HepG2 (cell line): ENCODE results near the gene SF3B6. TPM values are rescaled to one million over a fixed set of nuclear protein-coding genes. Genes with fewer than 3 reads are reported as not detected.

Experiments
- BRCA1 ChIP-seq: sonication (generic); formaldehyde crosslinking; IDR thresholded peaks from 2 replicates; pipeline ENCODE4 v1.4.0; 2020; ENCODE audit warnings: missing genetic modification reagents
- CBFB ChIP-seq: sonication (generic); formaldehyde crosslinking; IDR thresholded peaks from 2 replicates; pipeline ENCODE4 v1.4.0; 2020; ENCODE audit warnings: missing genetic modification reagents
- CENPX ChIP-seq: sonication (generic); formaldehyde crosslinking; IDR thresholded peaks from 2 replicates; pipeline ENCODE4 v1.9.0; 2021; ENCODE audit warnings: mild to moderate bottlenecking, missing genetic modification reagents, moderate library complexity
- FOSL1 ChIP-seq: sonication (generic); formaldehyde crosslinking; IDR thresholded peaks from 2 replicates; pipeline ENCODE4 v1.9.0; 2021; ENCODE audit warnings: missing genetic modification reagents, borderline replicate concordance
- GFI1 ChIP-seq: sonication (generic); formaldehyde crosslinking; IDR thresholded peaks from 2 replicates; pipeline ENCODE4 v1.5.0; 2020; ENCODE audit warnings: missing genetic modification reagents, mild to moderate bottlenecking, borderline replicate concordance
- HIVEP1 ChIP-seq: sonication (generic); formaldehyde crosslinking; IDR thresholded peaks from 2 replicates; pipeline ENCODE4 v1.4.0; 2020; ENCODE audit warnings: mild to moderate bottlenecking, missing genetic modification reagents
- HMG20B ChIP-seq: conservative IDR thresholded peaks from 2 replicates; pipeline ENCODE4 v1.6.1; 2016; ENCODE audit warnings: missing genetic modification reagents, missing compliant biosample characterization
- HNF4G ChIP-seq, 2 experiments: sonication (generic) in 1 of 2; formaldehyde crosslinking in 1 of 2; IDR thresholded peaks; 2 replicates each; pipeline versions ENCODE4 v1.4.0 to v1.6.1; 2011 to 2020; ENCODE audit warnings: borderline replicate concordance in 2 of 2, low read depth in 2 of 2, mild to moderate bottlenecking in 2 of 2, low read length in 1 of 2, missing genetic modification reagents in 1 of 2, moderate library complexity in 1 of 2
- JUNB ChIP-seq: sonication (generic); formaldehyde crosslinking; IDR thresholded peaks from 2 replicates; pipeline ENCODE4 v1.8.0; 2022; ENCODE audit warnings: missing genetic modification reagents, mild to moderate bottlenecking, borderline replicate concordance
- KAT2B ChIP-seq: fragments of 150-350 bp; IDR thresholded peaks from 2 replicates; pipeline ENCODE4 v1.6.1; 2014; ENCODE audit warnings: low read depth, low read length, borderline replicate concordance
- KLF16 ChIP-seq, 2 experiments: sonication (generic) in 1 of 2; formaldehyde crosslinking in 1 of 2; IDR thresholded peaks; 2 replicates each; pipeline versions ENCODE4 v1.6.1 to v1.8.0; 2016 to 2023; ENCODE audit warnings: missing genetic modification reagents in 2 of 2, missing compliant biosample characterization in 1 of 2
- MAFF ChIP-seq: IDR thresholded peaks from 2 replicates; pipeline ENCODE4 v1.6.1; 2011; ENCODE audit warnings: low read depth, low read length, improper control_type of control experiment
- MED1 ChIP-seq: sonication (generic); formaldehyde crosslinking; IDR thresholded peaks from 2 replicates; pipeline ENCODE4 v1.4.0; 2020; ENCODE audit warnings: missing genetic modification reagents
- MTF2 ChIP-seq: sonication (generic); formaldehyde crosslinking; IDR thresholded peaks from 2 replicates; pipeline ENCODE4 v1.5.0; 2020; ENCODE audit warnings: missing genetic modification reagents, borderline replicate concordance
- STAT6 ChIP-seq: sonication (generic); formaldehyde crosslinking; IDR thresholded peaks from 2 replicates; pipeline ENCODE4 v1.4.0; 2020; ENCODE audit warnings: missing genetic modification reagents, mild to moderate bottlenecking, borderline replicate concordance
- TBP ChIP-seq: sonication (generic); formaldehyde crosslinking; IDR thresholded peaks from 2 replicates; pipeline ENCODE4 v1.5.0; 2020; ENCODE audit warnings: missing genetic modification reagents
- ZIK1 ChIP-seq: sonication (generic); formaldehyde crosslinking; IDR thresholded peaks from 2 replicates; pipeline ENCODE4 v1.5.0; 2020; ENCODE audit warnings: mild to moderate bottlenecking, low read depth, missing genetic modification reagents, borderline replicate concordance
- ZNF30 ChIP-seq: sonication (generic); formaldehyde crosslinking; IDR thresholded peaks from 2 replicates; pipeline ENCODE4 v1.5.0; 2020; ENCODE audit warnings: mild to moderate bottlenecking, missing genetic modification reagents
- ZNF766 ChIP-seq: sonication (generic); formaldehyde crosslinking; IDR thresholded peaks from 2 replicates; pipeline ENCODE4 v1.5.0; 2020; ENCODE audit warnings: missing genetic modification reagents, borderline replicate concordance
- ZNF878 ChIP-seq: sonication (generic); formaldehyde crosslinking; IDR thresholded peaks from 2 replicates; pipeline ENCODE4 v1.8.1; 2023; ENCODE audit warnings: mild to moderate bottlenecking, missing genetic modification reagents, moderate library complexity
- polyA plus RNA-seq, 8 experiments: library from polyadenylated mRNA; depleted of rRNA in 3 of 8; stranded (reverse) in 7 of 8; unstranded in 1 of 8; fragments of >200 nt; fragmentation: Illumina TruSeq in 4 of 8; extraction: Trizol in 4 of 8; gene quantifications; 2 replicates each; pipeline versions ENCODE4 v1.2.1 to v1.2.3, GENCODE V29; 2011 to 2016; ENCODE audit warnings: low read depth in 4 of 8, missing spikeins in 1 of 8, mixed read lengths in 1 of 8; ENCODE audit not compliant: insufficient read depth in 1 of 8
- total RNA-seq, 5 experiments: library from RNA; depleted of rRNA; stranded (reverse); fragments of >200 nt; fragmentation: Illumina TruSeq; extraction: Trizol; gene quantifications; 2 replicates each; pipeline ENCODE4 v1.2.3, GENCODE V29; 2016; ENCODE audit warnings: low read depth in 1 of 5
- TF ChIP-seq, protein P1 (sequence below): sonication (generic); formaldehyde crosslinking; IDR thresholded peaks from 2 replicates; pipeline ENCODE4 v1.4.0; 2020; ENCODE audit warnings: missing genetic modification reagents

The SF3B6 gene
- total and polyA plus RNA-seq, 2 of the 13 experiments (the other 11 are each of a cell fraction or from before 2014, with no cell fraction given): 177 to 182 TPM

DNA sequence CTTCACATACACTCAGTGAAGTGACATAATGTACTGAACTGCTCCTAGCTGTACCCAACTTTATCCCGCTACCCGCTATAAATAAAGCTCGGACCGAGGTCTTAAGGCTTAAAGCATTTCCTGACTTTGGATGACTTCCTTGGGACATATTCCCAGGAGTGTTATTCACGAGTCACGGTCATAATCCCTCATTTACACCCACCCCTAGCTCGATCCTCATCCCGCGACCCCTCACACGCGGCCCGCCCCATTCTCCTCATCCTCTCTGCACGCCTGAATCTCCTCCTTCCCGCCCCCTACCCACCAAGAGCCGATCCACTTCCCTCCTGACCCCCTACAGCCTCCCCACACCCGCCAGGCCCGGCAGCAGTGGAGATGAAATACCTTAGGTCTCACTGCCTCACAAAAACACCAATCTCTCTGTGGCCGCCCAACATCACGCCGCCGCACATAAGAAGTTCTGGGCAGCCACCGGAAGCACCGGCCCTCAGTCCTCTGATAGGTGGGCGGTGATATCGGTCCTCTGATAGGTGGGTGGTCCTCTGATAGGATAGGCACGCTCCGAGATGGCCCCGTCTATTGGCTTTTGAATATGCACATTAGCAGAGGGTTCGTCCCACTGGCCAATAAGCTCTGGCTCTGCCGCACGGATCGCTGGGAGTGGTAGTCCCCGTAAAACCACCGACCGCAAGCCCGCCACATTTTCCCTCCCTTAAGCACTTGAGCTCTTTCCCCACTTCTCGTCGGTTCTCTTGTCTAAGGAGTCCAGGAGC, 29.0 kb downstream of the SF3B6 start, which contains the start of gene WDCP (continued):
- TF ChIP-seq ZNF766 (peak; percentile 72; the same call in 1 of the 2 replicates), GFI1 (CRISPR knock-in tag) (peak; percentile 72; the same call in 1 of the 2 replicates), ZIK1 (CRISPR knock-in tag) (no peak), HIVEP1 (CRISPR knock-in tag) (0 out of 2 replicates have a peak, but pooled peaks have one; percentile 63), HNF4G (IDR thresholded peaks at IDR 0.05; ENCODE audit: borderline replicate concordance, low read depth, low read length) (no peak), HNF4G (CRISPR knock-in tag; IDR thresholded peaks at IDR 0.05; ENCODE audit: borderline replicate concordance, low read depth) (no peak), STAT6 (CRISPR knock-in tag) (peak; percentile 26; the same call in 1 of the 2 replicates), KLF16 (CRISPR knock-in tag; IDR thresholded peaks at IDR 0.05) (peak in 1 of 2 experiments; percentile 41; a peak in 1 of 4 replicates), ZNF878 (no peak), CENPX (CRISPR knock-in tag) (no peak), ZNF30 (CRISPR knock-in tag) (no peak), BRCA1 (peak; percentile 64; the same call in 1 of the 2 replicates), MED1 (CRISPR knock-in tag) (peak; percentile 81), TBP (CRISPR knock-in tag) (no peak), JUNB (peak; percentile 37; the same call in 1 of the 2 replicates), FOSL1 (no peak), MTF2 (CRISPR knock-in tag) (no peak), HMG20B (CRISPR knock-in tag) (peak; percentile 19; the same call in 1 of the 2 replicates), CBFB (CRISPR knock-in tag) (peak; percentile 80; the same call in 1 of the 2 replicates), KAT2B (no peak), MAFF (no peak)
- TF ChIP-seq, protein P1, sequence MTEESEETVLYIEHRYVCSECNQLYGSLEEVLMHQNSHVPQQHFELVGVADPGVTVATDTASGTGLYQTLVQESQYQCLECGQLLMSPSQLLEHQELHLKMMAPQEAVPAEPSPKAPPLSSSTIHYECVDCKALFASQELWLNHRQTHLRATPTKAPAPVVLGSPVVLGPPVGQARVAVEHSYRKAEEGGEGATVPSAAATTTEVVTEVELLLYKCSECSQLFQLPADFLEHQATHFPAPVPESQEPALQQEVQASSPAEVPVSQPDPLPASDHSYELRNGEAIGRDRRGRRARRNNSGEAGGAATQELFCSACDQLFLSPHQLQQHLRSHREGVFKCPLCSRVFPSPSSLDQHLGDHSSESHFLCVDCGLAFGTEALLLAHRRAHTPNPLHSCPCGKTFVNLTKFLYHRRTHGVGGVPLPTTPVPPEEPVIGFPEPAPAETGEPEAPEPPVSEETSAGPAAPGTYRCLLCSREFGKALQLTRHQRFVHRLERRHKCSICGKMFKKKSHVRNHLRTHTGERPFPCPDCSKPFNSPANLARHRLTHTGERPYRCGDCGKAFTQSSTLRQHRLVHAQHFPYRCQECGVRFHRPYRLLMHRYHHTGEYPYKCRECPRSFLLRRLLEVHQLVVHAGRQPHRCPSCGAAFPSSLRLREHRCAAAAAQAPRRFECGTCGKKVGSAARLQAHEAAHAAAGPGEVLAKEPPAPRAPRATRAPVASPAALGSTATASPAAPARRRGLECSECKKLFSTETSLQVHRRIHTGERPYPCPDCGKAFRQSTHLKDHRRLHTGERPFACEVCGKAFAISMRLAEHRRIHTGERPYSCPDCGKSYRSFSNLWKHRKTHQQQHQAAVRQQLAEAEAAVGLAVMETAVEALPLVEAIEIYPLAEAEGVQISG: peak; percentile 86
